Heart left ventricle (tissue), 13 donors: ENCODE results near the gene DIP2C.

Experiments used
- POLR2A ChIP-seq, 2 donors: fragments of 450-650 bp; IDR thresholded peaks; one replicate each; pipeline ENCODE4 v1.6.1; 2017; ENCODE audit warnings: antibody characterized with exemption in 2 of 2, mild to moderate bottlenecking in 2 of 2, moderate library complexity in 2 of 2
- TF ChIP-seq, protein P1 (sequence below), 12 donors: fragments of 200-600 bp; sonication (generic) in 4 of 12; IDR thresholded peaks; one replicate each; pipeline versions ENCODE4 v1.5.0 to v1.8.0; 2018 to 2022; ENCODE audit warnings: antibody characterized with exemption in 12 of 12, mild to moderate bottlenecking in 5 of 12
- donor health status: ischemic (EF 13 %, LVEDD 7.1; RV severe dilation, severe dysfunction).
- donor health status: DM: no; HTN: yes; CAD: no.
- donor health status: DM: no; HTN: no; CAD: no.
- donor health status: ischemic (EF 25% LVEDD 6.9; RV normal size, moderate dysfunction).
- donor health status: ischemic (EF 25% LVEDD 5.7; RV mildly dilated, moderate dysfunction).
- donor health status: ischemic (EF 35%, LVEDD 5.7; RV mildly dilated, moderate dysfunction).
- donor health status: nonischemic (EF 11% LVEDD 7.7; RV severe dilation, severe dysfunction).
- donor health status: DM: yes; HTN: yes; CAD: no.
- donor health status: PGD.
- donor health status: ischemic (EF 29% LVEDD 5.4; RV normal size, mild dysfunction).
- donor health status: nonischemic (EF 23%, LVEDD 6.1; RV moderate dilation, normal function).

- TF ChIP-seq, protein P1, sequence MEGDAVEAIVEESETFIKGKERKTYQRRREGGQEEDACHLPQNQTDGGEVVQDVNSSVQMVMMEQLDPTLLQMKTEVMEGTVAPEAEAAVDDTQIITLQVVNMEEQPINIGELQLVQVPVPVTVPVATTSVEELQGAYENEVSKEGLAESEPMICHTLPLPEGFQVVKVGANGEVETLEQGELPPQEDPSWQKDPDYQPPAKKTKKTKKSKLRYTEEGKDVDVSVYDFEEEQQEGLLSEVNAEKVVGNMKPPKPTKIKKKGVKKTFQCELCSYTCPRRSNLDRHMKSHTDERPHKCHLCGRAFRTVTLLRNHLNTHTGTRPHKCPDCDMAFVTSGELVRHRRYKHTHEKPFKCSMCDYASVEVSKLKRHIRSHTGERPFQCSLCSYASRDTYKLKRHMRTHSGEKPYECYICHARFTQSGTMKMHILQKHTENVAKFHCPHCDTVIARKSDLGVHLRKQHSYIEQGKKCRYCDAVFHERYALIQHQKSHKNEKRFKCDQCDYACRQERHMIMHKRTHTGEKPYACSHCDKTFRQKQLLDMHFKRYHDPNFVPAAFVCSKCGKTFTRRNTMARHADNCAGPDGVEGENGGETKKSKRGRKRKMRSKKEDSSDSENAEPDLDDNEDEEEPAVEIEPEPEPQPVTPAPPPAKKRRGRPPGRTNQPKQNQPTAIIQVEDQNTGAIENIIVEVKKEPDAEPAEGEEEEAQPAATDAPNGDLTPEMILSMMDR (IDR thresholded peaks at IDR 0.05): no peak
- TF ChIP-seq POLR2A (IDR thresholded peaks at IDR 0.05): no peak
These were observed 37.8 kb upstream of the DIP2C start for GRCh38 chr10:727162-727790.
